ENCODE results near the gene DDTL. TPM values are rescaled to one million over a fixed set of nuclear protein-coding genes. Genes with fewer than 3 reads are reported as not detected.

DDTL gene
- total RNA-seq, 4 donors from 2014 or later: 2.7 to 3.1 TPM; not detected in 2

DNA sequence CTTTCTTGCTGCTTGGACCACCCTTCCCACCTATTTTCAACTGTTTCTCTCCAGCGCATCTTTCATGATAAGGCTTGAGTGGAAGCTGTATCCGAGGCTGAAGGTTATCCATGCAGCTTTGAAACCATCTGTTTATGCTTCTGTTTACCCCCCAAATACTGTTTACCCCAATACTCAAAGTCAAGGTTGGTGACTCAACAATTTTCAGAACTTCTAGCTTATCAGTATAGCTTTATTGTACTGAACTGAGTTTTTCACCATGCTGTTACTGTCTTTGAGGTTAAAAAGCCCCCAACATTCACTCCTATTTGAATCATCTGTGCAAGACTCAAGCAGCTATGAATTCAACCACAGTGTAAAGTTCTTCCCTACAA is 43.3 kb downstream of the DDTL start:
- intact Hi-C loops (cut with DNase I; ENCODE audit: low total_unique reads): no loop called here
- 92 to 93% methylated on average over 2 of the region's 2 CpGs for whole genome bisulfite sequencing, 2 donors
- TF ChIP-seq, protein P1, sequence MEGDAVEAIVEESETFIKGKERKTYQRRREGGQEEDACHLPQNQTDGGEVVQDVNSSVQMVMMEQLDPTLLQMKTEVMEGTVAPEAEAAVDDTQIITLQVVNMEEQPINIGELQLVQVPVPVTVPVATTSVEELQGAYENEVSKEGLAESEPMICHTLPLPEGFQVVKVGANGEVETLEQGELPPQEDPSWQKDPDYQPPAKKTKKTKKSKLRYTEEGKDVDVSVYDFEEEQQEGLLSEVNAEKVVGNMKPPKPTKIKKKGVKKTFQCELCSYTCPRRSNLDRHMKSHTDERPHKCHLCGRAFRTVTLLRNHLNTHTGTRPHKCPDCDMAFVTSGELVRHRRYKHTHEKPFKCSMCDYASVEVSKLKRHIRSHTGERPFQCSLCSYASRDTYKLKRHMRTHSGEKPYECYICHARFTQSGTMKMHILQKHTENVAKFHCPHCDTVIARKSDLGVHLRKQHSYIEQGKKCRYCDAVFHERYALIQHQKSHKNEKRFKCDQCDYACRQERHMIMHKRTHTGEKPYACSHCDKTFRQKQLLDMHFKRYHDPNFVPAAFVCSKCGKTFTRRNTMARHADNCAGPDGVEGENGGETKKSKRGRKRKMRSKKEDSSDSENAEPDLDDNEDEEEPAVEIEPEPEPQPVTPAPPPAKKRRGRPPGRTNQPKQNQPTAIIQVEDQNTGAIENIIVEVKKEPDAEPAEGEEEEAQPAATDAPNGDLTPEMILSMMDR (IDR thresholded peaks at IDR 0.05): no peak
- no peak for TF ChIP-seq POLR2A (IDR thresholded peaks at IDR 0.05)
- H3K4me3 ChIP-seq (ENCODE audit: low read depth, poor library complexity, severe bottlenecking): no peak overlapping the region
- DNase-seq (ENCODE audit: low spot score in 2 of 2): no peak

- intact Hi-C loops (cut with DNase I; ENCODE audit: low total_unique reads): no loop called here
- TF ChIP-seq, protein P1 (IDR thresholded peaks at IDR 0.05): no peak
- TF ChIP-seq POLR2A (IDR thresholded peaks at IDR 0.05): no peak
- 1% methylated on average over 10 of the region's 10 CpGs for WGBS, 2 donors
- DNase-seq (ENCODE audit: low spot score in 2 of 2): no peak
- H3K4me3 ChIP-seq (ENCODE audit: low read depth, poor library complexity, severe bottlenecking): peak overlapping the region; percentile 81
Measured at GRCh38 chr22:24011735-24012068, 45.0 kb downstream of the DDTL start.

GRCh38 chr22:24016156-24016555 is 49.5 kb downstream of the DDTL start:
- intact Hi-C loops (cut with DNase I; ENCODE audit: low total_unique reads): no loop called here
- 97% methylated on average over 1 of the region's 1 CpG for WGBS, 2 donors
- DNase-seq (ENCODE audit: low spot score in 2 of 2): no peak
- no peak overlapping the region for H3K4me3 ChIP-seq (ENCODE audit: low read depth, poor library complexity, severe bottlenecking)
- TF ChIP-seq, protein P1 (IDR thresholded peaks at IDR 0.05): no peak
- TF ChIP-seq POLR2A (IDR thresholded peaks at IDR 0.05): no peak

GRCh38 chr22:24021304-24021703 is 54.6 kb downstream of the DDTL start:
- WGBS, 2 donors: 96% methylated on average over 3 of the region's 3 CpGs
- peak in 1 of 2 donors; percentile 57 for DNase-seq (ENCODE audit: low spot score in 2 of 2)
- intact Hi-C loops (cut with DNase I; ENCODE audit: low total_unique reads): no loop called here
- TF ChIP-seq POLR2A (IDR thresholded peaks at IDR 0.05): no peak
- TF ChIP-seq, protein P1 (IDR thresholded peaks at IDR 0.05): no peak
- H3K4me3 ChIP-seq (ENCODE audit: low read depth, poor library complexity, severe bottlenecking): no peak overlapping the region

Other genes with a start within 250 kb of the DDTL start
- 1 to 10 TPM in 3 of 4 donors, under 1 TPM in 1; 0.63 to 3.2 (median 2.0) TPM for gene ZNF70, start 215.8 kb upstream of the DDTL start, total RNA-seq
- not detected for gene VPREB3, start 212.5 kb upstream of the DDTL start, total RNA-seq
- gene C22orf15, start 203.9 kb upstream of the DDTL start, total RNA-seq: not detected
- 10 to 100 TPM in 2 of 4 donors, 1 to 10 TPM in 2; 3.8 to 28.3 (median 11.4) TPM for gene CHCHD10, start 198.9 kb upstream of the DDTL start, total RNA-seq
- gene MMP11, start 194.0 kb upstream of the DDTL start, total RNA-seq: 1 to 10 TPM in 3 of 4 donors, under 1 TPM in 1; 0.51 to 2.7 (median 1.9) TPM
- gene SMARCB1, start 179.9 kb upstream of the DDTL start, total RNA-seq: 10 to 100 TPM; 52.2 to 61.6 (median 55.2) TPM
- gene DERL3, start 127.9 kb upstream of the DDTL start, total RNA-seq: under 1 TPM; 0.21 to 0.49 (median 0.33) TPM
- 10 to 100 TPM in 1 of 4 donors, 1 to 10 TPM in 3; 5.0 to 11.1 (median 8.6) TPM for gene SLC2A11, start 109.0 kb upstream of the DDTL start, total RNA-seq
- gene MIF, start 72.5 kb upstream of the DDTL start, total RNA-seq: 100 to 1,000 TPM; 156 to 362 (median 318) TPM
- gene GSTT2B, start 5.7 kb upstream of the DDTL start, total RNA-seq: 10 to 100 TPM in 2 of 4 donors, 1 to 10 TPM in 1, not detected in 1; 2.4 to 14.3 (median 11.6) TPM
- gene DDT, start 7.6 kb downstream of the DDTL start, total RNA-seq: 100 to 1,000 TPM in 3 of 4 donors, 10 to 100 TPM in 1; 97.0 to 133 (median 118) TPM
- 1 to 10 TPM in 1 of 4 donors, under 1 TPM in 1, not detected in 2; 0.88 to 1.4 TPM for gene GSTT2, start 13.2 kb downstream of the DDTL start, total RNA-seq
- not detected for gene GSTT4, start 38.6 kb downstream of the DDTL start, total RNA-seq
- 10 to 100 TPM; 16.9 to 43.0 (median 32.9) TPM for gene CABIN1, start 44.4 kb downstream of the DDTL start, total RNA-seq
- gene SUSD2, start 214.6 kb downstream of the DDTL start, total RNA-seq: 10 to 100 TPM; 18.3 to 74.3 (median 27.0) TPM